Chondrocyte (in vitro differentiated cells): ENCODE measurements around the gene CTNND2. TPM values are rescaled to one million over a fixed set of nuclear protein-coding genes. Genes with fewer than 3 reads are reported as not detected.

ENCODE experiments used
- DNase-seq: peaks from one replicate; pipeline ENCODE4 v3.0.0; 2021; ENCODE audit warnings: mixed read lengths, low spot score
- H3K27ac Mint-ChIP-seq: one replicate; pipeline ENCODE4 v1.8.0; 2021; ENCODE audit warnings: mild to moderate bottlenecking, moderate library complexity, mixed read lengths; ENCODE audit not compliant: unreplicated experiment
- H3K27me3 Mint-ChIP-seq: 2 replicates; pipeline ENCODE4 v1.8.0; 2021; ENCODE audit warnings: low read depth, mixed read lengths
- H3K36me3 Mint-ChIP-seq: 2 replicates; pipeline ENCODE4 v1.8.0; 2021; ENCODE audit warnings: low read depth, mixed read lengths
- H3K4me1 Mint-ChIP-seq: 2 replicates; pipeline ENCODE4 v1.8.0; 2021; ENCODE audit warnings: low read depth, mild to moderate bottlenecking, mixed read lengths
- H3K4me3 Mint-ChIP-seq: one replicate; pipeline ENCODE4 v1.8.0; 2021; ENCODE audit warnings: mild to moderate bottlenecking, moderate library complexity, mixed read lengths; ENCODE audit not compliant: unreplicated experiment
- H3K9me3 Mint-ChIP-seq: 2 replicates; pipeline ENCODE4 v1.8.0; 2021; ENCODE audit warnings: low read depth, mixed read lengths
- total RNA-seq: library from RNA; stranded (reverse); gene quantifications from 3 replicates; pipeline ENCODE4 v1.2.1, GENCODE V29; 2021
- TF ChIP-seq, protein P1 (sequence below): fragments of 200-600 bp; sonication (generic); IDR thresholded peaks from 2 replicates; pipeline ENCODE4 v1.5.0; 2021; ENCODE audit warnings: antibody characterized with exemption, mild to moderate bottlenecking, moderate library complexity

Gene CTNND2
- total RNA-seq, 1 donor from 2014 or later, result 2.1 TPM

DNA sequence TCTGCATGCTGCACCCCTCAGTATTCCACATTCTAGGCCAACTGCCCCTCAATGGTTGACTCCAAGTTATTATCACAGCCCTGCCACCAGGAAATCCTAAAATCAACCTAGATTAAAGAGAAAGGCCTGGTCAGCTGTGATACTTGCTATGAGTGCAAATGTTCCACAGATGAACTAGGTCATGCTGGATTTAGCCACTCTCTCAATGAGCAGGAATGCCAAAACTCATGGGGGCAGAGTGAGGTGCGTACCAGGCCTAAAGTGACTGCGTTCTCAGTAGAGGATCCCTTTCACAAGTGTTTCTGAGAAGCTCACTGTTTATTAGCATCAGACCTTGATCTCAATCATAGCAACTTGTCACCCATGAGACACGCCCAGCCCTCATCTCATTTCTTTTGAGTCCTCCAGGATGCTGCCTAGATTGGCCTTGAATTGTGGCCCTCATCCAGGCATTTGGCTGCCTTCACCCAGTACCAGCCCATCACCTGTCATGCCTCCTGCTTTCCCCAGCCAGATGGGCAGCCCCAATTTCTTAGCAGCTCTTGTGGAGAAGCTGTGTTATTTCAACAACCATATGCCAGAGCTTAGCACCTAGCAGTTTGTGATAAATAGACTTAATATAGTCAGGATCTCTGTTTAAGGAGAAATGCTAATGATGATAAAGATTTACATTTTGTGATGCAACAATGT lies 383.9 kb downstream of the CTNND2 start:
- no peaks in the 10 kb centered on the region for H3K27me3 Mint-ChIP-seq
- TF ChIP-seq, protein P1, sequence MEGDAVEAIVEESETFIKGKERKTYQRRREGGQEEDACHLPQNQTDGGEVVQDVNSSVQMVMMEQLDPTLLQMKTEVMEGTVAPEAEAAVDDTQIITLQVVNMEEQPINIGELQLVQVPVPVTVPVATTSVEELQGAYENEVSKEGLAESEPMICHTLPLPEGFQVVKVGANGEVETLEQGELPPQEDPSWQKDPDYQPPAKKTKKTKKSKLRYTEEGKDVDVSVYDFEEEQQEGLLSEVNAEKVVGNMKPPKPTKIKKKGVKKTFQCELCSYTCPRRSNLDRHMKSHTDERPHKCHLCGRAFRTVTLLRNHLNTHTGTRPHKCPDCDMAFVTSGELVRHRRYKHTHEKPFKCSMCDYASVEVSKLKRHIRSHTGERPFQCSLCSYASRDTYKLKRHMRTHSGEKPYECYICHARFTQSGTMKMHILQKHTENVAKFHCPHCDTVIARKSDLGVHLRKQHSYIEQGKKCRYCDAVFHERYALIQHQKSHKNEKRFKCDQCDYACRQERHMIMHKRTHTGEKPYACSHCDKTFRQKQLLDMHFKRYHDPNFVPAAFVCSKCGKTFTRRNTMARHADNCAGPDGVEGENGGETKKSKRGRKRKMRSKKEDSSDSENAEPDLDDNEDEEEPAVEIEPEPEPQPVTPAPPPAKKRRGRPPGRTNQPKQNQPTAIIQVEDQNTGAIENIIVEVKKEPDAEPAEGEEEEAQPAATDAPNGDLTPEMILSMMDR, result no peak
- no peaks in the 10 kb centered on the region for H3K36me3 Mint-ChIP-seq
- peaks cover 2% of the 10 kb centered on the region for H3K9me3 Mint-ChIP-seq
- H3K4me1 Mint-ChIP-seq, result peaks cover 5% of the 10 kb centered on the region
- H3K27ac Mint-ChIP-seq, result no peak overlapping the region
- no peak for DNase-seq
- H3K4me3 Mint-ChIP-seq, result no peak overlapping the region

DNA sequence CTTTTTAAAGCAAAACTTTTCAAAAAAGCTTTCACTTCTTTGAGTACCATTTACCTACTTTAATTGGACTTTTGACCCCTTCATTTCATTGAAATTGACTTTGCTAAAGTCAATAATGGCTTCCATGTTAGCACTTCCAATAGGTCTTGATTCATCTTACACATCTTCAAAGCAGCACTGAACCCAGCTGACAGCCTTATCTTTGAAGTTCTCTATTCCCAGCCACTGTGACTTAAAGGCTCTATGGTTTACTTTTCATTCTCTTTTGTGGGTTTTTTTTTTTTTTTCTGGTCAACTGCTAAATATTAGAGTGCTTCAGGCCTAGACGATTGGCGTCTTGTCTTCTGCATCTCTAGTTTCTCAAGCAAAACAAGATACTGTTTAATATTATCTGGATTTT lies 385.0 kb downstream of the CTNND2 start:
- Mint-ChIP-seq H3K9me3 (peaks cover 2% of the 10 kb centered on the region), H3K27ac (no peak overlapping the region), H3K27me3 (no peaks in the 10 kb centered on the region), H3K4me1 (no peaks in the 10 kb centered on the region), H3K36me3 (no peaks in the 10 kb centered on the region), H3K4me3 (no peak overlapping the region)
- TF ChIP-seq, protein P1, result no peak
- no peak for DNase-seq

DNA sequence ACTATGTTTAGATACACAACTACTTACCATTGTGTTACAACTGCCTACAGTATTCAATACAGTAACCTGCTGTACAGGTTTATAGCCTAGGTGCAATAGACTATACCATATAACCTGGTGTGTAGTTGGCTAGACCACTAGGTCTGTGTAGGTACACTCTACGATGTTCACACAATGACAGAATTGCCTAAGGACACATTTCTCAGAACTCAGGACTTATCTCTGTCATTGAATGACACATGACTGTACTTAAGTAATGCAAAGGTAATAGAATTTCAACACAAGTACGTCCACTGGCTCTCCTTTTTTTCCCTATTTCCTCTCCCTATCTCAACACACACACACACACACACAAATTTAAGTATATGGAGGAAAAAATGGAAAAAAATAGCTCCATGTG lies 385.6 kb downstream of the CTNND2 start:
- H3K27me3 Mint-ChIP-seq, result no peaks in the 10 kb centered on the region
- DNase-seq, result no peak
- peaks cover 2% of the 10 kb centered on the region for H3K9me3 Mint-ChIP-seq
- H3K27ac Mint-ChIP-seq, result no peak overlapping the region
- H3K4me3 Mint-ChIP-seq, result no peak overlapping the region
- H3K36me3 Mint-ChIP-seq, result no peaks in the 10 kb centered on the region
- H3K4me1 Mint-ChIP-seq, result no peaks in the 10 kb centered on the region
- TF ChIP-seq, protein P1, result no peak

DNA sequence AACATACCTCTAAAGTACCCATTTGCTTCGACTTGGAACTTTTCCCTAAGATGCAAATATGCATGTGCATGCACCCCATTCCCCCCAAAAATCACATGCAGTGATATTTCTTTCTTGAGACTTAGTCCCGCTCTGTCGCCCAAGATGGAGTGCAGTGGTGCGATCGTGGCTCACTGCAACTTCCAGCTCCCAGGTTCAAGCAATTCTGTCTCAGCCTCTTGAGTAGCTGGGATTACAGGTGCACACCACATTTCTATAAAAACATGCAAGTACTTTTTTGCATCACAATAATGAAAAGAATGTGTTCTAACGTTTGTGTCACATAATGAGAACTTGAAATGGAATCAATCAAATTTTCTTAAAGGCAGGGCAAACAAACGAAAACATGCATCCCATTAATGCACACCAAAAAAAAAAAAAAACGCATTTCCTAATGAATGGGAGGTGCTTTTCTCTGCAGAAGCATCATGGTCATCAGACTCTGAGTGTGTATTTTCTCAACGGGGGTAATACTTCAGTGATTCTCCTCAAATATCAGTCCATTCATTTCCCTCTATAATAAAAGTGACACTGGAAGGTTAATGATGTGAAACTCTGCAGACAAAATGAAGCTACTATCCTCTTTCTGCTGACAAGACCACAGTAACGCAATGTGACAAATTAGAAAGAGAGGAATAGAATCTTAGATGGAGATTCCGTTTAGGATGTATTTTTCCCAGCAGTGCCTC lies 389.4 kb downstream of the CTNND2 start:
- TF ChIP-seq, protein P1, result no peak
- H3K36me3 Mint-ChIP-seq, result no peaks in the 10 kb centered on the region
- no peaks in the 10 kb centered on the region for H3K9me3 Mint-ChIP-seq
- no peak overlapping the region for H3K27ac Mint-ChIP-seq
- no peak overlapping the region for H3K4me3 Mint-ChIP-seq
- DNase-seq, result no peak
- H3K4me1 Mint-ChIP-seq, result no peaks in the 10 kb centered on the region
- H3K27me3 Mint-ChIP-seq, result peaks cover 2% of the 10 kb centered on the region

DNA sequence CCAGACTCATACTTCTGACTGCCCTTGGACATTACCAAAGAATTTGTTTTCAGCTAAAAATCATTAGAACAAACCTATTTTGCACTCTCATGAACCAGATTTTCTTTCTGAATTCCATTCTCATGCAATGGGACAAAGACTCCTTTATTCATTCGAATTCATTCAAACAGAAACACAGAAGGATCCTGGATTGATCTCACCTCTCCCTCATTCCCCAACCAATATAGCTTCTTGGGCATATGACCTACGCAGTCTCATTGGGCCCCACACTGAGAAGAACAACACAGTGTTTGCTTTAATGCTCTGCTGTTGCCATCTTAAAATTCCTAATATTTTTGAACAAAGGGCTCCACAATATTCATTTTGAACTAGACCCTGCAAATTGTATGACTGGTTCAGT lies 392.4 kb downstream of the CTNND2 start:
- no peak for DNase-seq
- Mint-ChIP-seq H3K27ac (no peak overlapping the region), H3K36me3 (no peaks in the 10 kb centered on the region), H3K27me3 (peaks cover 2% of the 10 kb centered on the region), H3K4me3 (no peak overlapping the region), H3K4me1 (no peaks in the 10 kb centered on the region), H3K9me3 (no peaks in the 10 kb centered on the region)
- TF ChIP-seq, protein P1, result no peak
